HEK293 (cell line): ENCODE measurements around the gene ASTN2.
A peak's percentile ranks its signal among the peaks of the same experiment; 100 is the strongest.

Experiments
- CTCF ChIA-PET: fragments of 350-600 bp; formaldehyde crosslinking; extraction: SDS; loops from one replicate; lab custom pipeline; 2021; ENCODE audit warnings: antibody characterized with exemption; lab: Yijun Ruan, JAX
- POLR2A ChIA-PET: fragments of 300-600 bp; formaldehyde crosslinking; extraction: SDS; loops from one replicate; lab custom pipeline; 2020; ENCODE audit warnings: antibody characterized with exemption, inconsistent platforms; lab: Yijun Ruan, JAX
- H3K27ac ChIP-seq: fragments of 200-500 bp; sonication (Bioruptor generic); 2 replicates; pipeline ENCODE4 v1.5.1; 2014; ENCODE audit warnings: low read depth, low read length, control low read depth, inconsistent platforms; ENCODE audit errors: extremely low read depth
- H3K36me3 ChIP-seq, 2 experiments: fragments of 200-500 bp in 1 of 2; sonication (Bioruptor generic) in 1 of 2; 1 replicate in 1 of 2; 2 replicates in 1 of 2; pipeline ENCODE4 v1.5.1; 2014 to 2017; ENCODE audit warnings: inconsistent platforms in 2 of 2, low read length in 2 of 2; ENCODE audit not compliant: control insufficient read depth in 2 of 2, insufficient read depth in 1 of 2
- H3K4me1 ChIP-seq: fragments of 200-500 bp; sonication (Bioruptor generic); 2 replicates; pipeline ENCODE4 v1.5.1; 2014; ENCODE audit warnings: mild to moderate bottlenecking, low read length, inconsistent platforms; ENCODE audit not compliant: control insufficient read depth, insufficient read depth
- H3K4me3 ChIP-seq: 2 replicates; pipeline ENCODE4 v1.5.1; 2011; ENCODE audit warnings: low read depth, mild to moderate bottlenecking, control low read depth, low read length, moderate library complexity
- H3K9me3 ChIP-seq: fragments of 200-500 bp; sonication (Bioruptor generic); 2 replicates; pipeline ENCODE4 v1.5.1; 2014; ENCODE audit warnings: low read depth, low read length, inconsistent platforms; ENCODE audit not compliant: control insufficient read depth, insufficient read depth
- EGR2 ChIP-seq: fragments of 450-650 bp; formaldehyde crosslinking; IDR thresholded peaks from 2 replicates; pipeline ENCODE4 v1.5.1; 2016; ENCODE audit warnings: low read depth, missing biosample characterization, missing genetic modification characterization
- GLIS1 ChIP-seq: fragments of 450-650 bp; formaldehyde crosslinking; IDR thresholded peaks from 2 replicates; pipeline ENCODE4 v1.5.1; 2016; ENCODE audit warnings: missing biosample characterization, missing genetic modification characterization
- HOXC10 ChIP-seq: sonication (generic); formaldehyde crosslinking; IDR thresholded peaks from 2 replicates; pipeline ENCODE4 v1.8.1; 2023; ENCODE audit warnings: mild to moderate bottlenecking, missing genetic modification reagents
- MYNN ChIP-seq: fragments of 450-650 bp; formaldehyde crosslinking; IDR thresholded peaks from 2 replicates; pipeline ENCODE4 v1.5.1; 2016; ENCODE audit warnings: missing biosample characterization, missing genetic modification characterization, borderline replicate concordance
- SALL2 ChIP-seq: fragments of 450-650 bp; formaldehyde crosslinking; IDR thresholded peaks from 2 replicates; pipeline ENCODE4 v1.5.0; 2017; ENCODE audit warnings: missing biosample characterization, mild to moderate bottlenecking, missing genetic modification characterization, borderline replicate concordance
- TRIM28 ChIP-seq: IDR thresholded peaks from 2 replicates; pipeline ENCODE4 v1.6.1; 2011; ENCODE audit warnings: low read length, control low read depth, borderline replicate concordance
- ZBTB1 ChIP-seq: fragments of 450-650 bp; formaldehyde crosslinking; IDR thresholded peaks from 2 replicates; pipeline ENCODE4 v1.5.1; 2016; ENCODE audit warnings: missing biosample characterization, missing genetic modification characterization
- ZBTB17 ChIP-seq: fragments of 450-650 bp; formaldehyde crosslinking; IDR thresholded peaks from 2 replicates; pipeline ENCODE4 v1.5.1; 2016; ENCODE audit warnings: missing biosample characterization, missing genetic modification characterization
- ZBTB26 ChIP-seq: fragments of 450-650 bp; formaldehyde crosslinking; optimal IDR thresholded peaks from 2 replicates; pipeline ENCODE3; 2016; ENCODE audit warnings: missing biosample characterization, mild to moderate bottlenecking, missing genetic modification characterization
- ZFP69B ChIP-seq: fragments of 450-650 bp; formaldehyde crosslinking; IDR thresholded peaks from 2 replicates; pipeline ENCODE4 v1.5.1; 2016; ENCODE audit warnings: missing biosample characterization, missing genetic modification characterization
- ZNF121 ChIP-seq: fragments of 450-650 bp; formaldehyde crosslinking; IDR thresholded peaks from 2 replicates; pipeline ENCODE4 v1.5.1; 2016; ENCODE audit warnings: missing biosample characterization, missing genetic modification characterization
- ZNF155 ChIP-seq: fragments of 450-650 bp; formaldehyde crosslinking; IDR thresholded peaks from 2 replicates; pipeline ENCODE4 v1.5.1; 2016; ENCODE audit warnings: missing biosample characterization, missing genetic modification characterization
- ZNF169 ChIP-seq: fragments of 450-650 bp; formaldehyde crosslinking; IDR thresholded peaks from 2 replicates; pipeline ENCODE4 v1.5.1; 2016; ENCODE audit warnings: missing biosample characterization, missing genetic modification characterization
- ZNF211 ChIP-seq: fragments of 450-650 bp; formaldehyde crosslinking; IDR thresholded peaks from 2 replicates; pipeline ENCODE4 v1.5.1; 2016; ENCODE audit warnings: low read depth, missing biosample characterization, missing genetic modification characterization
- ZNF221 ChIP-seq: fragments of 450-650 bp; formaldehyde crosslinking; IDR thresholded peaks from 2 replicates; pipeline ENCODE4 v1.5.1; 2017; ENCODE audit warnings: missing biosample characterization, missing genetic modification characterization, borderline replicate concordance
- ZNF23 ChIP-seq: fragments of 450-650 bp; formaldehyde crosslinking; IDR thresholded peaks from 2 replicates; pipeline ENCODE4 v1.5.1; 2016; ENCODE audit warnings: missing biosample characterization, missing genetic modification characterization, borderline replicate concordance
- ZNF239 ChIP-seq: fragments of 450-650 bp; formaldehyde crosslinking; IDR thresholded peaks from 2 replicates; pipeline ENCODE4 v1.5.1; 2016; ENCODE audit warnings: missing biosample characterization, missing genetic modification characterization
- ZNF394 ChIP-seq: fragments of 450-650 bp; formaldehyde crosslinking; IDR thresholded peaks from 2 replicates; pipeline ENCODE4 v1.5.1; 2016; ENCODE audit warnings: missing biosample characterization, missing genetic modification characterization, mild to moderate bottlenecking, moderate library complexity, borderline replicate concordance
- ZNF610 ChIP-seq: fragments of 450-650 bp; formaldehyde crosslinking; IDR thresholded peaks from 2 replicates; pipeline ENCODE4 v1.5.1; 2016; ENCODE audit warnings: missing biosample characterization, missing genetic modification characterization, borderline replicate concordance
- ZNF701 ChIP-seq: fragments of 450-650 bp; formaldehyde crosslinking; IDR thresholded peaks from 2 replicates; pipeline ENCODE4 v1.5.1; 2016; ENCODE audit warnings: missing biosample characterization, missing genetic modification characterization
- TF ChIP-seq, protein P1 (sequence below): fragments of 450-650 bp; formaldehyde crosslinking; IDR thresholded peaks from 2 replicates; pipeline ENCODE4 v1.5.1; 2016; ENCODE audit warnings: missing biosample characterization, missing genetic modification characterization, low read depth

Gene ASTN2

DNA sequence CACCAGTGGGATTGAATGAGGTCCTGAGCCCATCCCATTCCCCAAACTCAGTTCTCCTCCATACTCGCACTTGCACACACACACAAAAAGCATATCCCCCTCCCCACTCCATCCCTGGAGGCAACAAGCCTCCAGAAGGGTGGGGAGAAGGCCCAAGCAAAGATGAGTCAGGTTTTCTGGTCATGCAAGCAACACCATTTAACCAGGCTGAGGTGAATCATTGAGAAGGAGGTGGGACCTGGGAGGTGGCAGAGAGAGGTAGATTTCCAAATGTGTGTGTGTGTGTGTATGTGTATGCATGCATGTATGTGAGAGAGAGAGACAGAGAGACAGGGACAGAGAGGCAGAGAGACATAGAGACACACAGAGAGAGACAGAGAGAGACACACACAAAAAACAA is 913.0 kb downstream of the ASTN2 start:
- no peaks in the 10 kb centered on the region for H3K36me3 ChIP-seq
- H3K9me3 ChIP-seq, result no peaks in the 10 kb centered on the region
- no peak overlapping the region for H3K4me3 ChIP-seq
- no peak overlapping the region for H3K27ac ChIP-seq
- CTCF ChIA-PET, result no interaction called here
- TF ChIP-seq ZNF23, result no peak
- no peak for TF ChIP-seq ZBTB17 (tag by site-specific recombination)
- TF ChIP-seq ZNF155 (tag by site-specific recombination), result no peak
- no peak for TF ChIP-seq ZBTB1 (tag by site-specific recombination)
- no peak for TF ChIP-seq HOXC10 (CRISPR knock-in tag)
- no peak for TF ChIP-seq ZNF221 (tag by site-specific recombination)
- no peak for TF ChIP-seq MYNN (tag by site-specific recombination)
- TF ChIP-seq ZNF239 (tag by site-specific recombination), result no peak
- no peak for TF ChIP-seq ZNF610
- TF ChIP-seq ZBTB26 (tag by site-specific recombination), result no peak
- no peak for TF ChIP-seq SALL2 (tag by site-specific recombination)
- TF ChIP-seq ZFP69B, result no peak
- TF ChIP-seq ZNF394 (tag by site-specific recombination), result no peak
- no peak for TF ChIP-seq ZNF211 (tag by site-specific recombination)
- TF ChIP-seq, all 188 proteins: peak for 0
- H3K4me1 ChIP-seq, result no peaks in the 10 kb centered on the region
- POLR2A ChIA-PET, result no interaction called here

DNA sequence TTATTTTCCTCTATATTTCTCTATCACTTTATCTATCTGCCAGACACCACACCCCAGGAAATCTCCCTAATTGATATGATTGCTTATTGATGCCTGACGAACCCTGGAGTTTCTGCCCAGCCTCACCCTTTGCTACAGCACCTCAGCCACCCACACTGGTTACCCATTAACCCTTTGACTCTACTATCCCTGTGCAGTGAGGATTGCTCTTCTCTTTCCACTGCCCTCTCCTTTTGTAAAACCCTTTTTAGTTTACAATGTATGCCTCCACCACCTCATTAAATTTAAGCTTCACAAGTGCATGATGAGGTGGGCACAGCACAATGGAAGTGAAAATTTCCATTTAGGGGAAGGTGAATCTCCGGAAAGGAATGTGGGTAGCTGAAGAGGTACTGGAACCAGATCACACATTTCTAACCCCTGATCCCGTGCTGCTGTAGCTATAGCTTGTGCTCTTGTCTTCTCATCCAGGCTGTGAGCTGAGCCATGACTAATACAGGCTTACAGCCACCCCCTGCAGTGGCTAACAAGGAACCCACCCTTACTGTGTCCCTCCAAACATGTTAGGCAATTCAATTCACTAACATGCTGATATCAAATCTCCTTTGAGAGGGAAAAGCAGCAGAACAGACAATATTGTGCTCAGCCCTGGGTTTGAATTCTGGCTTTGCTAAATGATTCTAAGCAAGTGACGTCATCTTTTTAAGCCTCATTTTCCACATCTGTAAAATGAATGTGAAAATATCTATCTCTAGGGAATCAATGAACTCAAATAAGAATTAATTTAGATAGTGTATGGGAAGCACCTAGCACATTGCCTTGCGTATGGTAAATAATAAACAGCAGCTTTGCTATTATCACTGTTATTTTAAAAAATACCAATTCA is 914.6 kb downstream of the ASTN2 start:
- POLR2A ChIA-PET, result interaction anchor here (1.1 kb wide), 1 partner anchor 9 kb away, joined by 3 read pairs; no protein-coding TSS in a partner anchor
- TF ChIP-seq ZNF169 (no peak), ZNF701 (tag by site-specific recombination) (no peak), TRIM28 (no peak), GLIS1 (tag by site-specific recombination) (peak; percentile 67), ZNF121 (no peak), EGR2 (tag by site-specific recombination) (no peak)
- TF ChIP-seq, protein P1, sequence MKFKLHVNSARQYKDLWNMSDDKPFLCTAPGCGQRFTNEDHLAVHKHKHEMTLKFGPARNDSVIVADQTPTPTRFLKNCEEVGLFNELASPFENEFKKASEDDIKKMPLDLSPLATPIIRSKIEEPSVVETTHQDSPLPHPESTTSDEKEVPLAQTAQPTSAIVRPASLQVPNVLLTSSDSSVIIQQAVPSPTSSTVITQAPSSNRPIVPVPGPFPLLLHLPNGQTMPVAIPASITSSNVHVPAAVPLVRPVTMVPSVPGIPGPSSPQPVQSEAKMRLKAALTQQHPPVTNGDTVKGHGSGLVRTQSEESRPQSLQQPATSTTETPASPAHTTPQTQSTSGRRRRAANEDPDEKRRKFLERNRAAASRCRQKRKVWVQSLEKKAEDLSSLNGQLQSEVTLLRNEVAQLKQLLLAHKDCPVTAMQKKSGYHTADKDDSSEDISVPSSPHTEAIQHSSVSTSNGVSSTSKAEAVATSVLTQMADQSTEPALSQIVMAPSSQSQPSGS (tag by site-specific recombination), result peak; percentile 69
- H3K27ac ChIP-seq, result no peak overlapping the region
- H3K36me3 ChIP-seq, result no peaks in the 10 kb centered on the region
- H3K4me3 ChIP-seq, result no peak overlapping the region
- no peaks in the 10 kb centered on the region for H3K4me1 ChIP-seq
- CTCF ChIA-PET, result interaction anchor here (0.5 to 1.3 kb wide), 4 partner anchors 9 to 172 kb away, joined by 4 to 6 read pairs (median 5); no protein-coding TSS in a partner anchor
- no peaks in the 10 kb centered on the region for H3K9me3 ChIP-seq
